ENCODE data around the gene DHRS2.
"Not testable (repeated sequence)": the region's sequence is repeated elsewhere in the genome, so short reads cannot be mapped to it uniquely, and the experiment has no call there.

DHRS2 gene

DNA sequence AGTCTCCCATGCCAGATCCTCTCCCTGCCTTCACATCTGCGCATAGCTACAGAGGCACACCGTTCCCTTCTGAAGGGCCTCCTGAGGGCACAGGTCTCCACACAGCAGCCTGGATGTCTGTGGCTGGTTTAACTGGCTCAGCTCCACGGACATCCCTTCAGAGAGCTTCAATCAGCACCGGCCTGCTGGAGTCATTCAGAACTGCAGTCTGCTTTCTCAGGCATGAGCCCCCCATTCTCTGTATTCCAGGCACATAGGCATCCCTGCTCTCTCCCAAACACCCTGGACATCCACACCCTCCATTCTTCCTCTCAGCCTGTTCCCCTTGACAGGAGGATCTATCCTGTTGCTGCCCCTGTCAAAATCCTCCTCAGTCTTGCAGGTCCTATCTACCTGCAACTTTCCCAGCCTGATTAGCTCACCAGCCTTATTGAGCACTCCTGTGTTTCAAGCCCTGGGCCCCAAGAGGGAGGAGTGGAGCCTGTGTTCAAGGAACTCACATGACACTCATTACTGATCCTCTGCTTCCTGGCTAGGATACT, 2.9 kb upstream of the DHRS2 start:
- no peak for DNase-seq

DNA sequence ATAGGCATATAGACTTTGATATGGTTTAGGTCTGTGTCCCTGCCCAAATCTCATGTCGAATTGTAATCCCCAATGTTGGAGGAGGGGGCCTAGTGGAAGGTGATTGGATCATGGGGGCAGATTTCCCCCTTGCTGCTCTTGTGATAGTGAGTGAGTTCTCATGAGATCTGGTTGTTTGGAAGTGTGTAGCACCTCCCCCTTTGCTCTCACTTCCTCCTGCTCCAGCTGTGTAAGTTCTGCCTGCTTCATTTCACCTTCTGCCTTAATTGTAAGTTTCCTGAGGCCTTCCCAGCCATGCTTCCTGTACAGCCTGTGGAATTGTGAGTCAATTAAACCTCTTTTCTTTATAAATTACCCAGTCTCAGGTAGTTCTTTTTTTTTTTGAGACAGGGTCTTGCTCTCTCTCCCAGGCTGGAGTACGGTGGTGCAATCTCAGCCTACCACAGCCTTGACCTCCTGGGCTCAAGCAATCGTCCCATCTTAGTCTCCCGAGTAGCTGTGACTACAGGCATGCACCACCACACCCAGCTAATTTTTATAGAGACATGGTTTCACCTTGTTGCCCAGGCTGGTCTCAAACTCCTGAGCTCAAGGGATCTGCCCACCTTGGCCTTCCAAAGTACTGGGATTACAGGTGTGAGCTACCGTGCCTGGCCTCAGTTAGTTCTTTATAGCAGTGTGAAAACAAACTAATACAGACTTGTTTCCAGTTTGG, 1.3 kb upstream of the DHRS2 start:
- not testable (repeated sequence) for DNase-seq

DNA sequence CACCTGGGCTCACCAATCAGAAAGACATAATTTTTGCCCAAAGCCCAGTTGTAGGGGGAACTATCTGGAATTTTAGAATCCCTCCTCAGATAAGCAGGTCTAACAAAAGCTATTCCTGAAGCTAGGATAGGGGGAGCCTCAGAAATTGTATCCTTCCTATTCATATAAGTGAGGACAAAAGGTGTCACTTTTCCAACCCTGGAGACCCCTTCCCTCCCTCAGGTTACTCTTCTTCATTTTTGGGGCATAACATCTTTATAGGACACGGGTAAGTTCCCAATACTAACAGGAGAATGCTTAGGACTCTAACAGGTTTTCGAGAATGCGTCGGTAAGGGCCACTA, 1.1 kb downstream of the DHRS2 start:
- DNase-seq: not testable (repeated sequence)

DNA sequence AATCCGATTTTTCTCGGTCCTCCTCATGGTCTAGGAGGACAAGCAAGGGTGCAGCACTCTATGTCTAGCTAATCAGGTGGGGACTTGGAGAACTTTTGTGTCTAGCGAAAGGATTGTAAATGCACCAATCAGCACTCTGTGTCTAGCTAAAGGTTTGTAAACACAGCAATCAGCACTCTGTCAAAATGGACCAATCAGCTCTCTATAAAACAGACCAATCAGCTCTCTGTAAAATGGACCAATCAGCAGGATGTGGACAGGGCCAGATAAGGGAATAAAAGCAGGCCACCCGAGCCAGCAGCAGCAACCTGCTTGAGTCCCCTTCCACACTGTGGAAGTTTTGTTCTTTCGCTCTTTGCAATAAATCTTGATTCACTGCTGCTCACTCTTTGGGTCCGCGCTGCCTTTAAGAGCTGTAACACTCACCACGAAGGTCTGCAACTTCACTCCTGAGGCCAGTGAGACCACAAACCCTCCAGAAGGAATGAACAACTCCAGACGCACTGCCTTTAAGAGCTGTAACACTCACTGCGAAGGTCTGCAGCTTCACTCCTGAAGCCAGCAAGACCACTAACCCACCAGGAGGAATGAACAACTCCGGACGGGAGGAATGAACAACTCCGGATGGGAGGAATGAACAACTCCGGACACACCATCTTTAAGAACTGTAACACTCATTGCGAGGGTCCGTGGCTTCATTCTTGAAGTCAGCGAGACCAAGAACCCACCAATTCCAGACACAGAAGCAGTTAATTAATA, 1.7 kb downstream of the DHRS2 start:
- DNase-seq: not testable (repeated sequence)

DNA sequence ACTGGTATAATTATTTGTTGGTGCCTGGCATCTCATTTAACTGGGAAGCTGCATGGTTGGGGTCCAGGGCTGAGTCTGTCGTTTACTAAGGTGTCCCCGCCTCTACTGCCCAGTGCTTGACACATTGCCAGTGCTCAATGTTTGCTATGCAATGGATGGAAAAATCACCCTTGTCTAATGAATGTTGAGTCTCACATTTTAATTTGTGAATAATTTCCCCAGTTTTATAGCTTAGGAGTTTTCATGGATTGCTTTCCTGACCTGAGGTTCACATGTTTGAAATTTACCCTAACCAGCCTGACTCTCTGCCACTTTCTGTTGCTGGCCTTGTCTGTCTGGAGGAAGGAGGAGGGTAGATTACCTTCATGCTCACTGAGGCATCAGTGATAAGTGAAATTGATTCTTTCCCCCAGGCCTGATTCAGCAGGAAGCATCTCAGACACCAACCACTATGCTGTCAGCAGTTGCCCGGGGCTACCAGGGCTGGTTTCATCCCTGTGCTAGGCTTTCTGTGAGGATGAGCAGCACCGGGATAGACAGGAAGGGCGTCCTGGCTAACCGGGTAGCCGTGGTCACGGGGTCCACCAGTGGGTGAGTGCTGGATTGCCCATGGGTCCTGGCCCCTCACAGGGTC, 2.4 kb downstream of the DHRS2 start:
- DNase-seq: no peak

DNA sequence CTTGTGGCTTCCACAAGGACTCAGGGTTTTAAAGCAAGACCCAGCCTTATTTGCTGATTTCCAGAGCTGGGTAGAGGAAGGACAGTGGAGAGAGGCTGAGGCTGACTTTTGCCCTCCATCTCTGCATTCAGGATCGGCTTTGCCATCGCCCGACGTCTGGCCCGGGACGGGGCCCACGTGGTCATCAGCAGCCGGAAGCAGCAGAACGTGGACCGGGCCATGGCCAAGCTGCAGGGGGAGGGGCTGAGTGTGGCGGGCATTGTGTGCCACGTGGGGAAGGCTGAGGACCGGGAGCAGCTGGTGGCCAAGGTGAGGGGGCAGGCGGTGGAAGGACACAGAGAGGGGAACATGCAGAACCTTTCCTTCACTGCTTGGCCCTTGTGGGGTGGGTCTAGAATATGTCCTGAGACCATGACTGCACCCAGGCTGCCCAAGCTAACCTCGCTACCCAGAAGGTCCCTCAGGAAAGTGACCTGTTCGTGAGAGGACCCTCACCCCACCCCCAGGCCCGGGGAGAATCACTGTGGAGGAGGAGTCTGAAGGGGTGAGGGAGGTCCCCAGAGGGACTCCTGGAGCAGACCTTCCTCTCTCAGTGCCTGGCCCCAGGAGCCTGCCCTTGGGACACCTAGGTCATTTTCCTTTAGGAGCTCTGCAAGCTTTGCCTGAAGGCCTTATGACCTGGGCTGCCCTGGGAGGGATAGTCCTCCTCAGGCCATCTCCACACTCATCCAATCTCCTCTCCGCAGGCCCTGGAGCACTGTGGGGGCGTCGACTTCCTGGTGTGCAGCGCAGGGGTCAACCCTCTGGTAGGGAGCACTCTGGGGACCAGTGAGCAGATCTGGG, 3.1 kb downstream of the DHRS2 start:
- no peak for DNase-seq

DNA sequence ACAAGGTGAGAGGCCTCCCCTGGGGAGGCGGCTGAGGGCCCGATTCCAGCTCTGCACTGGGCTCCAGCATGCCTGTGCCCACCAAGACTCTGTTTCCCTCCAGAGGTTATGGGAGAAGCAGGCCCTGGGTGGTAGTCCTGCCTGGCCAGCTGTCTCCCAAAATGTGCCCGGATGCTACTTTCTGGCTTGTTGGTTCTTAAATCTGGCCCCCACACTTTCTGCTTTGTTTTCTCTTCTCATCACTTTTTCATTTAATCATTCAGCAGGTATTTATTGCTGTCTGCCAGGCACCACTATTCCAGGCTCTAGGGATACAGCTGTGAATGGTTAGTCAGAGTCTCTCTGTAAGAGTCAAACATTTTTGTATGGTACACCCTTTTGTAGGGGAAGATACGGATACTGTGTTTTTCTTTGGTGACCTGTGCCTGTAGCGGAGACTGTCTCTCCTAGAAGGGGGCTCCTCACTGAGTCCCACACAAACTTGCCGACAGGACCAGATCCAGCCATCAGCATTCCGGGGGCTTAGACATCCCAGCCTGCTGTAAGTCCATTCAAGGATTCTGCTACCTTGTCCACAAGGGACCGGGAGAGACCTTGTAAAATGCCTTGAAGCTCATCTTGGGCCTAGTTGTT, 3.8 kb downstream of the DHRS2 start:
- DNase-seq: no peak

DNA sequence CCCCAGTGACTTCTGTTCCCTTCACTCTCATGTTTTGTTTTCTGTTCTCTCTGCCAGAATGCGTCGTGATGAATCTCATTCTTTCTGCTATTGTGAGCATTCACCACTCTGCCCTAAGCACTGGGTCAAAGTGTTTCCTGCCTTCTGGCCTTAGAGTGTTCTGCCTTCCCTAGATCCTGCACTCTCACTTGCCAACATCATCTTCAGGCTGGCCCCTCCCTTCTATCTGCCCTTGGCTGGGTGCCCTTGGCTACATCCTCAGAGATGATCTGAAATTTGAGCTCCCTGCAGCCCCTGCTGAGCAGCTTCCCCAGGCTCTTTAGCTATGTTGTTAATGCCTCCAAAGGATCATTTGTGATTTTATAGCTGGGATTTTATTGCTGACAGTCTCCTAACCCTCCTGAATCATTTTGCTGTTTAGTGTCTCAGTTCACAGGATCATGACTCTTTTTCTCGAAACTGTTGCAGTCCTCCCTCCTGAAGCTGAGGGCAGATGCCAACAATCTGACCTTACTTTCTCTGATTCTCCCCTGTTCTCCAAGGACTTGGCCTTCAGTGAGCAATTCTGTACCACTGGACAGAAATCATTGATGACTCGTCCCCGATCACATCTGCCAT, 4.5 kb downstream of the DHRS2 start:
- no peak for DNase-seq

DNA sequence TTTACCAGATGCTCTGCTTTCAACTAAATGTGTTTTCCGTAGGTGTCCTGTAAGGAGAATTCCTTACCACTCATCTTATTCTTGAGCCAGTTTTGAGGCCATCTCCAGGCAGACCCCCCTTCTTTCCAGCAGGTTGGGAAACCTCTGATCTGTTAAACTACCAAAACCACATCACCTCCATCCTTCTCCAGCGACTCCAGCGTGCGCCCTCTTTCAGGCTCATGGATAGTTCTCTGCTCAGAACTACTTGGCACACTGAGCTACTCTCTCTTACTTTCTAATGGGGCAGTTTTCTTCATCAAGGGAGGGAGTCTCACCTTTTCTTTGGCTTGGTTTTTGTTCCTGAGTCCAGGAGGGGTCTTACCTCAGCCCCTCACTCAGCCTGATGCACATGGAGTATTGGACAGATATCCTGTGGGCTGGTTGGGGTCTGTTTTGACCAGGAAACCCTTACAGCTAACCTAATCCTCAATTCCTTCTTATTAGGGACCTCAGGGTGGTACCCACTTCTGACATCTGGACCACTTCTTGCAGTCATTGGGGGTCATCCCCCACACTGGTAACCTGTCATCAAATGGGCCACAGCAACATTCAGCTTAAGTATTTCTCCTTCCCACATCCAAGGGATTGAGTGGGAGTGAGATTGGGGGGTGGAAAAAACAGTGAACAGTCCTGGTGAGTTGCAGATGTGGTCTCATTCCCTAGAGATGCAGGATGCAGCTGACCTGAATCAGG, 5.2 kb downstream of the DHRS2 start:
- DNase-seq: no peak

DNA sequence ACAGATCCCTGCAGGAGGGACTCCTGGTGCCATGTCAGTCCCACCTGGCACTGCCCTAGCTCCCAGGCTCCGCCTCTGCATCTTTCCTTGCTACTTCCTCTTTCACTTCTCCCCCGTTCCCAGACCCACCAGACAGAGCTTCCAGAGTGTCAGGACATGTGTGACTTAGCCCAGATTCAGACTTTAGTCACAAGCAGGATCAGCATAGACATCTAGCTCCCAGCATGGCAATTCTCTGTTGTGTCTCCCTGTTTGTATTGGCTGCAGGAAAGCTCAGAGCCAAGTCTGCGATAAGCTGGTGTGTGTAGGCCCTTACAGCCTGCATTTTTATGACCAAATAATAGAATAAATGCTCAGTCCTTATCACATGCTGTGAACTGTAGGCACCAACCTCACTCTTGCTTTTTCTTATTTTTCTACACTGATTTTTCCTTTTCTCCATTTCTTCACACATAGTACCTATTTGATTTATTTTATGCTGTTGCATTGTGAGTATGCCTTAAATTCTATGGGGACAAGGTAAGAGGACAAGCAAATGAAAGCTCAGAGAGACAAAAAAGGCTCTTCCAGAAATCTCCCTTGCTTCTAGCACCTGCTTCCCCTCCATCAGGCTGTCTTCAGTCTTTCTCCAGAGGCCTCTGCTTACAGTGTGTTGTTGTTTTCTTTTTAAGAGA, 5.9 kb downstream of the DHRS2 start:
- DNase-seq: no peak

DNA sequence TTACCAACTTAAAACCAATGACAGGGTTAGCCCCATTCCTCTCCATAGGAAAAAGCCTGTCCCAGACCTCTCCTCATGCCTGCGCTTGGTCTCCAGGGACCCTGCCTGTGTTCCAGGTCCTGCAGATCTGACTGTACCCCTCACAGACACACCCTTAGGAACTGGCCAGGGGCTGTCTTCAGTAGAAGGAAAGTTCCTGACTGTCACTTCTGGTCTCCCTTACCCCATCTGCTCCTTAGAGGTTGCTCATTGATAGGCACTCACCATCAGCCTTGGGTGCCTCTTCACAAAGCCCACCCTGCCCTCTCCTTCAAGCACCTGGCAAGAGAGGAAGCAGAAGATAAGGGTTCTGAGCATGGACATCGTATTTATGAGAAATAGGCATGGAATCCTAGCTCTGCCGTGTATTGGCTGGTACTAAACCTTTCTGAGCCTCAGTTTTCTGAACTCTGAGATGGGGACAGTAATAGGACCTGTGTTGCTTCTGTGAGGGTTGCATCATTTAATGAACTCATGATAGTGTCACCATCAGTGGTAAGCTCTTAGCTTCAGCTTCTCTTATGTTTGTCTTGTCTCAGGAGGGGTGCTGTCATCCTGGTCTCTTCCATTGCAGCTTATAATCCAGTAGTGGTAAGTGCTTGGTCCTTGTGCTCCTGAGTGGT, 7.5 kb downstream of the DHRS2 start:
- no peak for DNase-seq

DNA sequence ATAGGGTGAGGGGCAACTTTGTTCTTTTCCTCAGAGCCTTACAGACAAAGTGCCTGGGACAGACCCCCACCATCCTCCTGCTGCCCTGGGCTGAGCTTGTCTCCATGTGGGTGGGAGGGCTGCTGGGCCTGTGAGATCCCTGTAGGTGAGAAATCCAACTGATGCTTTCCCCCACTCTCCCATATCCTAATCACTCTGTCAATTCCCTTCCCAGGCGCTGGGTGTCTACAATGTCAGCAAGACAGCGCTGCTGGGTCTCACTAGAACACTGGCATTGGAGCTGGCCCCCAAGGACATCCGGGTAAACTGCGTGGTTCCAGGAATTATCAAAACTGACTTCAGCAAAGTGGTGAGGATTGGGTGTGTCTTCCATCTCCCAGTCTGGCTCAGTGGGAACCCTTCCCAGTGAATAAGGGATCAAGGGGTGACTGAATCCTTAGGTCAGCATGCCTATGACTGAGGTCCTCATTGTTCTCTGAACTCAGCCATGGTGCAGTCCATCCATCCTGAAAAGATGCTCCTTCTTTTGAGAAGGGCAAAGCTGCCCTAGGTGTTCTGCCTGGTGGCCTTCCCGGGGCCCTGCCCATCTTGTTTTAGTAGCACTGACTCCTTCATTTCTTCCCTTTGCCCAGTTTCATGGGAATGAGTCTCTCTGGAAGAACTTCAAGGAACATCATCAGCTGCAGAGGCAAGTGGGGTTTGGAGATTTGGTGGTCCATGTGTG, 8.2 kb downstream of the DHRS2 start:
- DNase-seq: no peak

DNA sequence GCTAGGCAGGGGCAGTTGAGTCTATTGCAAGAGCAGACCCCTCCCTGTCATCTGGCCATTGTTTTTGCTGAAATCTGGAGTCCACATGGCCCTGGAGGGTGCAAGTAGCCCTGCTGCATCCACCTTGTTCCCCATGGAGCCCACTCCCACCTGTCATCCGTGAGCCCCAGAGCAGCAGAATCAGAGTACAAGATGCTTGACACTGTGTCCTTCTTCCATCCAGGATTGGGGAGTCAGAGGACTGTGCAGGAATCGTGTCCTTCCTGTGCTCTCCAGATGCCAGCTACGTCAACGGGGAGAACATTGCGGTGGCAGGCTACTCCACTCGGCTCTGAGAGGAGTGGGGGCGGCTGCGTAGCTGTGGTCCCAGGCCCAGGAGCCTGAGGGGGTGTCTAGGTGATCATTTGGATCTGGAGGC, 8.8 kb downstream of the DHRS2 start:
- DNase-seq: no peak

DNA sequence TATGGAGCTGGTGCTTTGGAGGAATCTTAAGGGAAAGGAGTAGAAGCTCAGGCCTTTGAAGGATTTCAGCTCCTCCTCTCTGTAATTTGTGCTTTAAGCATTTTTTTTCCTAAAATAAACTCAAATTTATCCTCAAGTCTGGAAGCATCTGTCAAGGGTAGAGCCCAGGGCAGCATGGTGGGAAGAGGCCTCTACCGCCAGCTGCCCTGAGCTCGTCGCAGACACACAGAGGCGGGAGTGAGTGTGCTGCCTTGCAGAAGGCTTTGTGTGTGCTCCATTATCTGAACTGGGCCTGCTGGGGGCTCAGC, 9.3 kb downstream of the DHRS2 start:
- no peak for DNase-seq

DNA sequence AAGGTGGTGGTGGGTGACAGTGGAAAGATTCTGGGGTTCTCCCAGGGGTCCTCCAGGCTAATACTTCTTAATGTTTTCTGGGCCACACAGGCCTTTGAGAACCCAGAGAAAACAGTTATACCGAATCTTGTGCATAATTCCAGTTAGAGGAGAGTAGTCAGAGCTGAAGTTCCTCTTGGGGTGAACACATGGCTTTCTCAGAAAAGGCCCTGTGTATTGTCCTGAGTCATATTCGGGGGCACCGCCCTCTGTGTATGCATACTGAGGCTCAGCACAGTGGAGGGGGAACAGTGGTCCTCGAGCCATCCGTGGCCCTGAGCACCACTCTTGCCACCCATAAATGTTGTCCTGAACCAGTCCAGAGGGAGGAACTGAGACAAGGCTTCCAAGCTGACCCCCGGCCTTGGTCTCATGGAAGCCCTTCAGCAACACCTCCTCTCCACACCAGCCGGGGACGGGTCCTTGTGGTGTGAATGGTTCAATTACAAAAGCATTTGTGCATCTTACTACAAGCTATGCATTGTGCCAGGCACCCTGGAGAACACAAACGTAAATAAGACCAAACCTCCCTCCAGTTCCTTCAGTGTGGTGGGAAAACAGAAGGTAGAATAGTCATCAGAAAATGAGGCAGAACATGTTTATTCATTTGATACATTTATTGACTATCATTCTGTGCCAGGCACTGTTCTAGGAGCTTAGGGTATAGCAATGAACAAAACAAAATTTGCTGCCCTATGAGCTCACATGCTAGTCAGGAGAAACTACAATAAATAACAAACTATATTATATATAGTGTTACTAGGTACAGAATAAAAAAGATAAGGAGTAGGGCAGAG, 9.9 kb downstream of the DHRS2 start:
- no peak for DNase-seq

DNA sequence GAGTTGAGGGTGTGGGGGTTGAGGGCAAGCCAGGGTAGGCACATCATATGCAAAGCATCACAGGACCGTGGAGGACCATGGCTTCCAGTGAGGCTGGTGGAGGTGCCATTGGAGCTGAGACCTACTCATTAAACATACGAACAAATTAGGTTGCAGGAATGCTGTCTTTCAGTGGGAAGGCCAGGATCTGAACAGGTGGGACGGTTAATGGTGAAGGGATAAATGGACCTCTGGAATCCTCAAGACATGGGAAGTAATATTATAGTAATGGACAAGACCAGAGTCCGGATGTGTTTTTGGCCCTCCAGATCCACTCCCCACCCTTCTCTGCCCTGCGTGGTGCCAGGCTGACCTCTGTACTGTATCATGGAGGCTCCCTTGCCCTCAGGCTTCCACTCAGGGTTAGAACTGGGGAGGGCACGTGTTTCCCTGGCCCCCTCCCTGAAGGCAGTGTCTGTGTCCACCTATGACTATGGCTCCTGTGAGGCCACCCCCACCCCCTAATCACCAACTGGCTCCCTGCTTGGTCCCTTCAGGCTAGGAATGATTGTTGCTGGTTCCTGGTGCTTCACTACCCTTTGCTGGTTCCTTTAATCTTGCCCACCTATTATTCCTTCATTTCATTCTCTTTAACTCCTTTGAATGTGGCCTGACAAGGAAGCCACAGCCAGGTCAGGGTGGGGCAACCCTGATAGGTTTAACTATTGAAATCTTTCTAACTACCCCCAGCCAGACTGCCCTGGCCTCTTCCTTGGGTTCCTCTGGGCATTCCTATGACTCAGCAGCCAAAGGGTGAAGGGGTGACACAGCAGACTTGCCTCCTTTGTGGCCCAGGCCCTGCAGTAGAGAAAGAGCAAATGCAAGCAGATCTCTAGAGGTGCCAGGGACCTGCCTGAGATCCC, 10.7 kb downstream of the DHRS2 start:
- no peak for DNase-seq

DNA sequence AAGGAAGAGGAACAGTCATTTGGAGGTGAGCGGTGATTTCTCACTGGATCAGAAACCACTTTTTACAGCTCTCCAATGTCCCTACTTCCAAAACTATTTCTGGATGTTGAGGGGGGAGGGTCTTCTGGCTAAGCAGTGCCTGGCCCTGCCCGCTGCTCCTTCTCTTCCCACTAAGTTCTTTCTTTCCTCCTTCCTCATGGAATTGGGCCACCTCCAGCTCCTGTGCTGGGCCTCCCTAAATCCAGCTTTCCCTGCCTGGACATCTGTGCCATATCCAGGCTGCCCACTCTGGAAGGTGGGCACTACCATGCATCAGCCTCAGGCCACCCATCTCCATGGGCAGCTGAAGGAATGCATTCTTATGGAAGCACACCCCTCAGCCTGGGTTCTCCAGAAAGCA, 11.5 kb downstream of the DHRS2 start:
- no peak for DNase-seq

Data from GOT3 (cell line).